HEK293 (cell line): ENCODE data around the gene PKP3.

ENCODE experiments used
- BCL11A ChIP-seq: fragments of 450-650 bp; formaldehyde crosslinking; IDR thresholded peaks from 2 replicates; pipeline ENCODE4 v1.5.1; 2016; ENCODE audit warnings: low read depth, missing biosample characterization, missing genetic modification characterization
- BCL11B ChIP-seq: fragments of 450-650 bp; formaldehyde crosslinking; IDR thresholded peaks from 2 replicates; pipeline ENCODE4 v1.5.1; 2016; ENCODE audit warnings: low read depth, missing biosample characterization, missing genetic modification characterization
- EGR2 ChIP-seq: fragments of 450-650 bp; formaldehyde crosslinking; IDR thresholded peaks from 2 replicates; pipeline ENCODE4 v1.5.1; 2016; ENCODE audit warnings: low read depth, missing biosample characterization, missing genetic modification characterization
- HOXC10 ChIP-seq: sonication (generic); formaldehyde crosslinking; IDR thresholded peaks from 2 replicates; pipeline ENCODE4 v1.8.1; 2023; ENCODE audit warnings: mild to moderate bottlenecking, missing genetic modification reagents
- KLF1 ChIP-seq: fragments of 450-650 bp; formaldehyde crosslinking; IDR thresholded peaks from 2 replicates; pipeline ENCODE4 v1.5.1; 2016; ENCODE audit warnings: missing biosample characterization, missing genetic modification characterization
- KLF9 ChIP-seq: fragments of 450-650 bp; formaldehyde crosslinking; IDR thresholded peaks from 2 replicates; pipeline ENCODE4 v1.5.1; 2016; ENCODE audit warnings: missing biosample characterization, missing genetic modification characterization, low read depth
- PATZ1 ChIP-seq: fragments of 450-650 bp; formaldehyde crosslinking; IDR thresholded peaks from 2 replicates; pipeline ENCODE4 v1.5.1; 2016; ENCODE audit warnings: missing biosample characterization, missing genetic modification characterization
- RBAK ChIP-seq: fragments of 450-650 bp; formaldehyde crosslinking; IDR thresholded peaks from 2 replicates; pipeline ENCODE4 v1.5.1; 2016; ENCODE audit warnings: missing biosample characterization, missing genetic modification characterization
- SP3 ChIP-seq: fragments of 450-650 bp; formaldehyde crosslinking; IDR thresholded peaks from 2 replicates; pipeline ENCODE4 v1.5.1; 2016; ENCODE audit warnings: missing biosample characterization, missing genetic modification characterization
- SP7 ChIP-seq: fragments of 450-650 bp; formaldehyde crosslinking; IDR thresholded peaks from 2 replicates; pipeline ENCODE4 v1.5.1; 2016; ENCODE audit warnings: missing biosample characterization, missing genetic modification characterization
- ZBTB17 ChIP-seq: fragments of 450-650 bp; formaldehyde crosslinking; IDR thresholded peaks from 2 replicates; pipeline ENCODE4 v1.5.1; 2016; ENCODE audit warnings: missing biosample characterization, missing genetic modification characterization
- ZBTB7A ChIP-seq: fragments of 450-650 bp; formaldehyde crosslinking; IDR thresholded peaks from 2 replicates; pipeline ENCODE4 v1.5.1; 2016; ENCODE audit warnings: low read depth, missing biosample characterization, missing genetic modification characterization
- ZFP69B ChIP-seq: fragments of 450-650 bp; formaldehyde crosslinking; IDR thresholded peaks from 2 replicates; pipeline ENCODE4 v1.5.1; 2016; ENCODE audit warnings: missing biosample characterization, missing genetic modification characterization
- ZNF121 ChIP-seq: fragments of 450-650 bp; formaldehyde crosslinking; IDR thresholded peaks from 2 replicates; pipeline ENCODE4 v1.5.1; 2016; ENCODE audit warnings: missing biosample characterization, missing genetic modification characterization
- ZNF169 ChIP-seq: fragments of 450-650 bp; formaldehyde crosslinking; IDR thresholded peaks from 2 replicates; pipeline ENCODE4 v1.5.1; 2016; ENCODE audit warnings: missing biosample characterization, missing genetic modification characterization
- ZNF175 ChIP-seq: fragments of 450-650 bp; formaldehyde crosslinking; IDR thresholded peaks from 2 replicates; pipeline ENCODE4 v1.5.1; 2016; ENCODE audit warnings: missing biosample characterization, missing genetic modification characterization
- ZNF19 ChIP-seq: fragments of 450-650 bp; formaldehyde crosslinking; IDR thresholded peaks from 2 replicates; pipeline ENCODE4; 2016; ENCODE audit warnings: missing biosample characterization, missing genetic modification characterization, low read depth
- ZNF292 ChIP-seq: fragments of 450-650 bp; formaldehyde crosslinking; IDR thresholded peaks from 2 replicates; pipeline ENCODE4 v1.5.1; 2016; ENCODE audit warnings: low read depth, missing biosample characterization, missing genetic modification characterization, borderline replicate concordance
- ZNF335 ChIP-seq: fragments of 450-650 bp; formaldehyde crosslinking; conservative IDR thresholded peaks from 2 replicates; pipeline ENCODE4 v1.5.1; 2016; ENCODE audit warnings: missing biosample characterization, missing genetic modification characterization
- ZNF623 ChIP-seq: fragments of 450-650 bp; formaldehyde crosslinking; IDR thresholded peaks from 2 replicates; pipeline ENCODE4 v1.5.1; 2016; ENCODE audit warnings: missing biosample characterization, missing genetic modification characterization
- ZNF629 ChIP-seq: fragments of 450-650 bp; formaldehyde crosslinking; IDR thresholded peaks from 2 replicates; pipeline ENCODE4 v1.5.1; 2017; ENCODE audit warnings: missing biosample characterization, missing genetic modification characterization
- ZNF645 ChIP-seq: fragments of 450-650 bp; formaldehyde crosslinking; IDR thresholded peaks from 2 replicates; pipeline ENCODE4; 2016; ENCODE audit warnings: missing biosample characterization, missing genetic modification characterization
- ZNF664 ChIP-seq: fragments of 450-650 bp; formaldehyde crosslinking; IDR thresholded peaks from 2 replicates; pipeline ENCODE4 v1.5.1; 2016; ENCODE audit warnings: missing biosample characterization, missing genetic modification characterization
- ZNF701 ChIP-seq: fragments of 450-650 bp; formaldehyde crosslinking; IDR thresholded peaks from 2 replicates; pipeline ENCODE4 v1.5.1; 2016; ENCODE audit warnings: missing biosample characterization, missing genetic modification characterization
- ZNF747 ChIP-seq: fragments of 450-650 bp; formaldehyde crosslinking; IDR thresholded peaks from 2 replicates; pipeline ENCODE4 v1.5.1; 2016; ENCODE audit warnings: missing biosample characterization, missing genetic modification characterization
- ZNF76 ChIP-seq: fragments of 450-650 bp; formaldehyde crosslinking; IDR thresholded peaks from 2 replicates; pipeline ENCODE4; 2016; ENCODE audit warnings: low read depth, missing biosample characterization, missing genetic modification characterization, borderline replicate concordance
- ZNF777 ChIP-seq: fragments of 450-650 bp; formaldehyde crosslinking; IDR thresholded peaks from 2 replicates; pipeline ENCODE4 v1.5.1; 2017; ENCODE audit warnings: missing biosample characterization, missing genetic modification characterization, borderline replicate concordance
- ZXDB ChIP-seq: fragments of 450-650 bp; formaldehyde crosslinking; IDR thresholded peaks from 2 replicates; pipeline ENCODE4 v1.5.1; 2016; ENCODE audit warnings: missing biosample characterization, missing genetic modification characterization
- TF ChIP-seq, protein P1 (sequence below): fragments of 450-650 bp; formaldehyde crosslinking; IDR thresholded peaks from 2 replicates; pipeline ENCODE4 v1.5.1; 2016; ENCODE audit warnings: missing biosample characterization, missing genetic modification characterization
- TF ChIP-seq, protein P2 (sequence below): fragments of 450-650 bp; formaldehyde crosslinking; optimal IDR thresholded peaks from 2 replicates; pipeline ENCODE3; 2016; ENCODE audit warnings: missing biosample characterization, mild to moderate bottlenecking, missing genetic modification characterization
- TF ChIP-seq, protein P3 (sequence below): fragments of 450-650 bp; formaldehyde crosslinking; conservative IDR thresholded peaks from 2 replicates; pipeline ENCODE4 v1.5.1; 2016; ENCODE audit warnings: low read depth, missing biosample characterization, missing genetic modification characterization

The PKP3 gene

GRCh38 chr11:449889-450808 is 56.1 kb downstream of the PKP3 start, which contains the start of gene PTDSS2 (continued):
- TF ChIP-seq ZNF777 (tag by site-specific recombination) (no peak), ZNF169 (tag by site-specific recombination) (no peak), SP7 (peak; percentile 58), KLF1 (tag by site-specific recombination) (no peak; the same call in 1 of the 2 replicates), ZNF19 (no peak), ZNF629 (tag by site-specific recombination) (peak; percentile 30; the same call in 1 of the 2 replicates), SP3 (tag by site-specific recombination) (peak; percentile 63; the same call in 1 of the 2 replicates), ZNF701 (tag by site-specific recombination) (no peak), ZNF335 (tag by site-specific recombination) (peak; percentile 72), ZNF292 (no peak), ZNF747 (tag by site-specific recombination) (no peak), BCL11A (peak; percentile 51; the same call in 1 of the 2 replicates), ZNF121 (peak; percentile 61; the same call in 1 of the 2 replicates), PATZ1 (peak; percentile 20; the same call in 1 of the 2 replicates), ZNF76 (tag by site-specific recombination) (peak; percentile 100), ZFP69B (tag by site-specific recombination) (0 out of 2 replicates have a peak, but pooled peaks have one; percentile 29), ZNF664 (tag by site-specific recombination) (no peak), ZNF645 (no peak), ZBTB17 (tag by site-specific recombination) (peak; percentile 65), BCL11B (tag by site-specific recombination) (peak; percentile 84), HOXC10 (no peak), KLF9 (tag by site-specific recombination) (peak; percentile 41; the same call in 1 of the 2 replicates), RBAK (tag by site-specific recombination) (no peak), ZBTB7A (tag by site-specific recombination) (no peak), EGR2 (tag by site-specific recombination) (no peak), ZXDB (tag by site-specific recombination) (peak; percentile 84), ZNF175 (tag by site-specific recombination) (no peak), ZNF623 (no peak)
- TF ChIP-seq, protein P1, sequence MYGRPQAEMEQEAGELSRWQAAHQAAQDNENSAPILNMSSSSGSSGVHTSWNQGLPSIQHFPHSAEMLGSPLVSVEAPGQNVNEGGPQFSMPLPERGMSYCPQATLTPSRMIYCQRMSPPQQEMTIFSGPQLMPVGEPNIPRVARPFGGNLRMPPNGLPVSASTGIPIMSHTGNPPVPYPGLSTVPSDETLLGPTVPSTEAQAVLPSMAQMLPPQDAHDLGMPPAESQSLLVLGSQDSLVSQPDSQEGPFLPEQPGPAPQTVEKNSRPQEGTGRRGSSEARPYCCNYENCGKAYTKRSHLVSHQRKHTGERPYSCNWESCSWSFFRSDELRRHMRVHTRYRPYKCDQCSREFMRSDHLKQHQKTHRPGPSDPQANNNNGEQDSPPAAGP (tag by site-specific recombination), result peak; percentile 59; the same call in 1 of the 2 replicates
- TF ChIP-seq, protein P2, sequence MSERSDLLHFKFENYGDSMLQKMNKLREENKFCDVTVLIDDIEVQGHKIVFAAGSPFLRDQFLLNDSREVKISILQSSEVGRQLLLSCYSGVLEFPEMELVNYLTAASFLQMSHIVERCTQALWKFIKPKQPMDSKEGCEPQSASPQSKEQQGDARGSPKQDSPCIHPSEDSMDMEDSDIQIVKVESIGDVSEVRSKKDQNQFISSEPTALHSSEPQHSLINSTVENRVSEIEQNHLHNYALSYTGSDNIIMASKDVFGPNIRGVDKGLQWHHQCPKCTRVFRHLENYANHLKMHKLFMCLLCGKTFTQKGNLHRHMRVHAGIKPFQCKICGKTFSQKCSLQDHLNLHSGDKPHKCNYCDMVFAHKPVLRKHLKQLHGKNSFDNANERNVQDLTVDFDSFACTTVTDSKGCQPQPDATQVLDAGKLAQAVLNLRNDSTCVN (tag by site-specific recombination), result peak; percentile 87
- TF ChIP-seq, protein P3, sequence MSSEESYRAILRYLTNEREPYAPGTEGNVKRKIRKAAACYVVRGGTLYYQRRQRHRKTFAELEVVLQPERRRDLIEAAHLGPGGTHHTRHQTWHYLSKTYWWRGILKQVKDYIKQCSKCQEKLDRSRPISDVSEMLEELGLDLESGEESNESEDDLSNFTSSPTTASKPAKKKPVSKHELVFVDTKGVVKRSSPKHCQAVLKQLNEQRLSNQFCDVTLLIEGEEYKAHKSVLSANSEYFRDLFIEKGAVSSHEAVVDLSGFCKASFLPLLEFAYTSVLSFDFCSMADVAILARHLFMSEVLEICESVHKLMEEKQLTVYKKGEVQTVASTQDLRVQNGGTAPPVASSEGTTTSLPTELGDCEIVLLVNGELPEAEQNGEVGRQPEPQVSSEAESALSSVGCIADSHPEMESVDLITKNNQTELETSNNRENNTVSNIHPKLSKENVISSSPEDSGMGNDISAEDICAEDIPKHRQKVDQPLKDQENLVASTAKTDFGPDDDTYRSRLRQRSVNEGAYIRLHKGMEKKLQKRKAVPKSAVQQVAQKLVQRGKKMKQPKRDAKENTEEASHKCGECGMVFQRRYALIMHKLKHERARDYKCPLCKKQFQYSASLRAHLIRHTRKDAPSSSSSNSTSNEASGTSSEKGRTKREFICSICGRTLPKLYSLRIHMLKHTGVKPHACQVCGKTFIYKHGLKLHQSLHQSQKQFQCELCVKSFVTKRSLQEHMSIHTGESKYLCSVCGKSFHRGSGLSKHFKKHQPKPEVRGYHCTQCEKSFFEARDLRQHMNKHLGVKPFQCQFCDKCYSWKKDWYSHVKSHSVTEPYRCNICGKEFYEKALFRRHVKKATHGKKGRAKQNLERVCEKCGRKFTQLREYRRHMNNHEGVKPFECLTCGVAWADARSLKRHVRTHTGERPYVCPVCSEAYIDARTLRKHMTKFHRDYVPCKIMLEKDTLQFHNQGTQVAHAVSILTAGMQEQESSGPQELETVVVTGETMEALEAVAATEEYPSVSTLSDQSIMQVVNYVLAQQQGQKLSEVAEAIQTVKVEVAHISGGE (tag by site-specific recombination), result 0 out of 2 replicates have a peak, but pooled peaks have one; percentile 30
